Measurements from ENCODE around the gene ADIPOR2. TPM values are rescaled to one million over a fixed set of nuclear protein-coding genes. Genes with fewer than 3 reads are reported as not detected.
A peak's percentile ranks its signal among the peaks of the same experiment; 100 is the strongest.

ADIPOR2 gene
- total and polyA plus RNA-seq, 11 donors, result 17.7 to 52.5 (median 36.7) TPM

GRCh38 chr12:1750300-1750699 is 59.4 kb downstream of the ADIPOR2 start:
- no peak for TF ChIP-seq POLR2A (IDR thresholded peaks at IDR 0.05)
- TF ChIP-seq CTCF (IDR thresholded peaks at IDR 0.05), result no peak
- Histone ChIP-seq H3K27me3 (no peaks in the 10 kb centered on the region), H3K4me1 (peaks cover 0 to 10% (median 3%) of the 10 kb centered on the region in 12 donors), H3K27ac (no peak overlapping the region), H3K9me3 (peaks cover 0 to 24% (median 6%) of the 10 kb centered on the region in 12 donors), H3K4me3 (no peak overlapping the region), H3K36me3 (peaks cover 0 to 13% (median 4%) of the 10 kb centered on the region in 9 donors)
- 92 to 96% (median 96%) methylated on average over 3 of the region's 3 CpGs for WGBS, 4 donors
- no peak for DNase-seq
- intact Hi-C loops (cut with DNase I), result loop anchor here in 1 of 10 donors (10.0 kb wide), 1 partner anchor 55 kb away; the partner anchor contains the start of gene ADIPOR2
- no peak for ATAC-seq

DNA sequence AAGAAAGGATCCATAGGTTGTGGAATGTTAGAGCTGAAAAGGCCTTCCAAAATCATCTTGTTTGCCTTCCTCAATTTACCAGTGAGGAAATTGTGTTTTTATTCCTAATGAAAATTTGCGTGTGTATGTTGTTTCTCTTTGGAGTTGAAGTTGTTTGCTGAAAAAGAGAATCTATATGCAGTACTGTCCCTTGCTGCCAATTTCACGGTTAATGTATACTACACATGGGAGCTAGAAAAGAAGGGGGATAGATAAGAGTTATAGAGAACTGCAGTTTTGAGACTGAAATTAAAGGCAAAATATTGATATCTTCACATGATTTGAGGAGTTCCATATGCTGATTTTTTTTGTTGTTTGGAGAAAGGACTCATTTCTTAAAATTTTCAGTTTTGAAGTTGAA is 67.5 kb downstream of the ADIPOR2 start:
- intact Hi-C loops (cut with DNase I), result loop anchor here in 2 of 10 donors (5.0 to 10.0 kb wide), 2 partner anchors 56 to 64 kb away; partner anchors contain the start of gene ADIPOR2 (in 1 of the 2)

GRCh38 chr12:1758887-1759286 is 68.0 kb downstream of the ADIPOR2 start:
- no peaks in the 10 kb centered on the region for H3K9me3 ChIP-seq
- no peak overlapping the region for H3K4me3 ChIP-seq
- TF ChIP-seq POLR2A (IDR thresholded peaks at IDR 0.05) (no peak), CTCF (IDR thresholded peaks at IDR 0.05) (no peak)
- ATAC-seq, result no peak
- intact Hi-C loops (cut with DNase I), result loop anchor here in 2 of 10 donors (5.0 to 10.0 kb wide), 2 partner anchors 57 to 64 kb away; partner anchors contain the start of gene ADIPOR2 (in 1 of the 2)
- no peaks in the 10 kb centered on the region for H3K27me3 ChIP-seq
- peaks cover 0 to 19% (median 0%) of the 10 kb centered on the region in 12 donors for H3K4me1 ChIP-seq
- DNase-seq, result no peak
- WGBS, 4 donors, result 61 to 80% (median 68%) methylated on average over 4 of the region's 4 CpGs
- no peak overlapping the region for H3K27ac ChIP-seq
- peaks cover 0 to 42% (median 35%) of the 10 kb centered on the region in 9 donors for H3K36me3 ChIP-seq

More for the DNA sequence above, 67.5 kb downstream of the ADIPOR2 start:
- 87 to 95% (median 89%) methylated on average over 2 of the region's 2 CpGs for WGBS, 4 donors
- no peak for ATAC-seq
- Histone ChIP-seq H3K9me3 (no peaks in the 10 kb centered on the region), H3K4me1 (peaks cover 0 to 19% (median 0%) of the 10 kb centered on the region in 12 donors), H3K4me3 (no peak overlapping the region), H3K27me3 (no peaks in the 10 kb centered on the region), H3K36me3 (peaks cover 0 to 42% (median 35%) of the 10 kb centered on the region in 9 donors), H3K27ac (no peak overlapping the region)
- no peak for DNase-seq
- TF ChIP-seq CTCF (IDR thresholded peaks at IDR 0.05), result no peak
- TF ChIP-seq POLR2A (IDR thresholded peaks at IDR 0.05), result no peak

DNA sequence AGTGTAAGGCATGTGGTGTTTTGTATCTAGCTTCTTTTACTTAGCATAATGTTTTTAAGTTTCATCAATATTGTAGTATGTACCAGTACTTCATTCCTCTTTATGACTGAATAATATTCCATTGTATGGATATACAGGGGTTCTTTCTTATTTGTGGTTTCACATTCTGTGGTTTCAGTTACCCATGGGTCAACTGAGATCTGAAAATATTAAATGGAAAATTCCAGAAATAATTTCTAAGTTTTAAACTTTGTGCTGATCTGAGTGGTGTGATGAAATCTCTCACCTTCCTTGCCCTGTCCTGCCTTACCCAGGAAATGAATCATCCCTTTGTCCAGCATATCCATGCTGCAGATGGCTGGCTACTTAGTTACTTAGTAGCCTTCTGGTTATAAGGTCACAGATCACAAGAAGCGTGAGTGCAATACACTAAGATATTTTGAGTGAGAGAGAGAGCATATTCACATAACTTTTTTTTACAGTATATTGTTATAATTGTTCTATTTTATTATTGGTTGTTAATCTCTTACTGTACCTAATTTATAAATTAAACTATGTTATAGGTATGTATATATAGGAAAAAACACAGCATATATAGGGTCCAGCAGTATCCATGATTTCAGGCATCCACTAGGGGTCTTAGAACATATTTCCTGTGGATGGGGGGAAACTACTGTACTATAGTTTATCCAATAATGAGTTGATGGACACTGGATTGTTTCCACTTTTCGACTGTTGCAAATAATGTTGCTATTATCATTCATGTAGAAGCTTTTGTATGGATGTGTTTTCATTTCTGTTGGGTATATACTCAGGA is 69.9 kb downstream of the ADIPOR2 start:
- H3K9me3 ChIP-seq, result no peaks in the 10 kb centered on the region
- no peak overlapping the region for H3K4me3 ChIP-seq
- no peak overlapping the region for H3K27ac ChIP-seq
- no peak for DNase-seq
- peaks cover 0 to 19% (median 0%) of the 10 kb centered on the region in 12 donors for H3K4me1 ChIP-seq
- TF ChIP-seq CTCF (IDR thresholded peaks at IDR 0.05), result no peak
- no peak for TF ChIP-seq POLR2A (IDR thresholded peaks at IDR 0.05)
- peak in 3 of 4 donors; percentile 37 to 68 (median 50) for ATAC-seq
- intact Hi-C loops (cut with DNase I), result loop anchor here in 2 of 10 donors (10.0 kb wide), 1 partner anchor 46 kb away; no protein-coding TSS in a partner anchor
- 80 to 92% (median 86%) methylated on average over 2 of the region's 2 CpGs for WGBS, 4 donors
- H3K27me3 ChIP-seq, result no peaks in the 10 kb centered on the region
- peaks cover 0 to 33% (median 18%) of the 10 kb centered on the region in 9 donors for H3K36me3 ChIP-seq
